CD4-positive, alpha-beta T cell (primary cell): Measurements from ENCODE around the gene TNIP2. TPM values are rescaled to one million over a fixed set of nuclear protein-coding genes. Genes with fewer than 3 reads are reported as not detected.

ENCODE experiments used
- ATAC-seq: fragments of 200-7000 bp; cut with Tn5 transposase; one replicate; pipeline ENCODE4 v1.10.0; 2022; ENCODE audit warnings: mild to moderate bottlenecking; ENCODE audit not compliant: poor library complexity
- CTCF ChIA-PET: fragments of 350-600 bp; sonication (Branson Sonifier 250); formaldehyde crosslinking; loops from one replicate; lab custom pipeline; 2021; ENCODE audit warnings: antibody characterized with exemption, inconsistent platforms; lab: Charles Lee
- POLR2A ChIA-PET: fragments of 350-600 bp; sonication (Branson Sonifier 250); formaldehyde crosslinking; loops from one replicate; lab custom pipeline; 2021; ENCODE audit warnings: antibody characterized with exemption, inconsistent platforms; lab: Charles Lee
- DNase-seq, 14 experiments: peaks; one replicate each; pipeline ENCODE4 v3.0.0-alpha.2; 2013 to 2020; ENCODE audit warnings: mixed read lengths in 2 of 14
- H3K27ac ChIP-seq, 2 donors: one replicate each; pipeline versions ENCODE4 v1.5.1 to v1.7.0; 2013; ENCODE audit warnings: low read length in 2 of 2, low read depth in 1 of 2, mild to moderate bottlenecking in 1 of 2
- H3K27me3 ChIP-seq, 2 experiments: 1 replicate in 1 of 2; 2 replicates in 1 of 2; pipeline versions ENCODE4 v1.6.1 to v1.7.0; 2013; ENCODE audit warnings: low read length in 2 of 2, control low read depth in 1 of 2, mild to moderate bottlenecking in 1 of 2, moderate library complexity in 1 of 2; ENCODE audit not compliant: insufficient read depth in 2 of 2, control insufficient read depth in 1 of 2
- H3K36me3 ChIP-seq: one replicate; pipeline ENCODE4 v1.6.1; 2013; ENCODE audit warnings: low read length, control low read depth; ENCODE audit not compliant: insufficient read depth
- H3K4me1 ChIP-seq: one replicate; pipeline ENCODE4 v1.6.1; 2013; ENCODE audit warnings: low read length, control low read depth; ENCODE audit not compliant: insufficient read depth
- H3K4me3 ChIP-seq: one replicate; pipeline ENCODE4 v1.5.1; 2013; ENCODE audit warnings: mild to moderate bottlenecking, low read length, moderate library complexity
- H3K9me3 ChIP-seq, 2 experiments: 1 replicate in 1 of 2; 2 replicates in 1 of 2; pipeline versions ENCODE4 v1.6.1 to v1.7.0; 2013; ENCODE audit warnings: low read length in 2 of 2, mild to moderate bottlenecking in 2 of 2, control low read depth in 1 of 2, moderate library complexity in 1 of 2; ENCODE audit not compliant: control insufficient read depth in 1 of 2, insufficient read depth in 1 of 2
- H3K27ac Mint-ChIP-seq: one replicate; pipeline ENCODE4 v1.8.0; 2020; ENCODE audit warnings: mixed read lengths
- H3K27me3 Mint-ChIP-seq: one replicate; pipeline ENCODE4 v1.8.0; 2021; ENCODE audit warnings: mixed read lengths
- H3K36me3 Mint-ChIP-seq: one replicate; pipeline ENCODE4 v1.8.0; 2021; ENCODE audit warnings: low read depth, mixed read lengths
- H3K4me1 Mint-ChIP-seq: one replicate; pipeline ENCODE4 v1.8.0; 2021; ENCODE audit warnings: low read depth, mixed read lengths
- H3K4me3 Mint-ChIP-seq: one replicate; pipeline ENCODE4 v1.8.0; 2020; ENCODE audit warnings: mild to moderate bottlenecking, mixed read lengths
- H3K9me3 Mint-ChIP-seq: one replicate; pipeline ENCODE4 v1.8.0; 2020; ENCODE audit warnings: mixed read lengths
- CTCF ChIP-seq: fragments of 200-600 bp; IDR thresholded peaks from one replicate; pipeline ENCODE4 v1.8.0; 2022; ENCODE audit warnings: antibody characterized with exemption, mild to moderate bottlenecking
- intact Hi-C, 2 experiments: fragments of 100-400 bp; cut with DNase I in 1 of 2; cut with micrococcal nuclease in 1 of 2; formaldehyde crosslinking; loops; one replicate each; pipeline versions ENCODE4 v1.15.1 to v1.9.0; 2023 to 2025; cut with DNase I, micrococcal nuclease
- total RNA-seq, 174 experiments: library from RNA in 2 of 174; stranded (reverse) in 2 of 174; gene quantifications; one replicate each; pipeline ENCODE4 v1.2.3 and lab custom pipeline; 2021 to 2026

Gene TNIP2
- total RNA-seq, 2 experiments from 2014 or later: 43.8 to 49.1 TPM

- H3K36me3 ChIP-seq: no peaks in the 10 kb centered on the region
- Mint-ChIP-seq H3K4me1 (peaks cover 44% of the 10 kb centered on the region), H3K27me3 (no peaks in the 10 kb centered on the region), H3K9me3 (no peaks in the 10 kb centered on the region), H3K4me3 (peak within 1 kb of the TSS; percentile 84), H3K27ac (peak within 1 kb of the TSS; percentile 75), H3K36me3 (no peaks in the 10 kb centered on the region)
- peaks cover 83% of the 10 kb centered on the region for H3K4me1 ChIP-seq
- intact Hi-C loops: loop anchor here (5.0 to 10.0 kb wide), 2 partner anchors 36 to 52 kb away; partner anchors contain the start of genes ADD1 (in 1 of the 2) and TNIP2 (in 1 of the 2)
- H3K27ac ChIP-seq: peak within 1 kb of the TSS in 1 of 2 donors; percentile 21
- ATAC-seq: peak; percentile 43
- TF ChIP-seq CTCF: no peak
- no peaks in the 10 kb centered on the region for H3K9me3 ChIP-seq
- ChIA-PET CTCF (no interaction called here), POLR2A (no interaction called here)
- DNase-seq: peak in 12 of 14 experiments; percentile 36 to 81 (median 58)
- peak within 1 kb of the TSS; percentile 65 for H3K4me3 ChIP-seq
- no peaks in the 10 kb centered on the region for H3K27me3 ChIP-seq
Measured at GRCh38 chr4:2792711-2793585, 36.8 kb upstream of the TNIP2 start, which contains the start of gene SH3BP2. SH3BP2 (plus strand) TSS chr4:2793085; CDS start chr4:2820618, 27,533 bp downstream.

GRCh38 chr4:2792396-2792710 lies 36.2 kb upstream of the TNIP2 start:
- ChIA-PET CTCF (no interaction called here), POLR2A (no interaction called here)
- Mint-ChIP-seq H3K4me3 (peak overlapping the region; percentile 34), H3K4me1 (peaks cover 44% of the 10 kb centered on the region), H3K36me3 (no peaks in the 10 kb centered on the region), H3K9me3 (no peaks in the 10 kb centered on the region), H3K27me3 (no peaks in the 10 kb centered on the region), H3K27ac (peak overlapping the region; percentile 75)
- ATAC-seq (no peak), DNase-seq (no peak)
- TF ChIP-seq CTCF: no peak
- H3K36me3 ChIP-seq: no peaks in the 10 kb centered on the region
- peaks cover 83% of the 10 kb centered on the region for H3K4me1 ChIP-seq
- no peak overlapping the region for H3K4me3 ChIP-seq
- no peaks in the 10 kb centered on the region for H3K27me3 ChIP-seq
- H3K9me3 ChIP-seq: no peaks in the 10 kb centered on the region
- H3K27ac ChIP-seq: peak overlapping the region in 1 of 2 donors; percentile 21
- intact Hi-C loops: loop anchor here (5.0 to 10.0 kb wide), 2 partner anchors 35 to 52 kb away; partner anchors contain the start of genes ADD1 (in 1 of the 2) and TNIP2 (in 1 of the 2)

- Histone ChIP-seq H3K9me3 (no peaks in the 10 kb centered on the region), H3K27ac (peak overlapping the region in 1 of 2 donors; percentile 21), H3K4me1 (peaks cover 83% of the 10 kb centered on the region), H3K4me3 (no peak overlapping the region), H3K36me3 (no peaks in the 10 kb centered on the region), H3K27me3 (no peaks in the 10 kb centered on the region)
- H3K4me3 Mint-ChIP-seq: peak overlapping the region; percentile 67
- ATAC-seq (no peak), DNase-seq (peak in 1 of 14 experiments; percentile 35)
- ChIA-PET CTCF (interaction anchor here (0.6 kb wide), 1 partner anchor 180 kb away, joined by 3 read pairs; no protein-coding TSS in a partner anchor), POLR2A (no interaction called here)
- TF ChIP-seq CTCF: no peak
- H3K4me1 Mint-ChIP-seq: peaks cover 50% of the 10 kb centered on the region
- peak overlapping the region; percentile 75 for H3K27ac Mint-ChIP-seq
- intact Hi-C loops: loop anchor here (5.0 to 10.0 kb wide), 2 partner anchors 34 to 53 kb away; partner anchors contain the start of genes ADD1 (in 1 of the 2) and TNIP2 (in 1 of the 2)
- H3K27me3 Mint-ChIP-seq: no peaks in the 10 kb centered on the region
- H3K9me3 Mint-ChIP-seq: no peaks in the 10 kb centered on the region
- no peaks in the 10 kb centered on the region for H3K36me3 Mint-ChIP-seq
Measured at GRCh38 chr4:2791518-2792395, 35.6 kb upstream of the TNIP2 start.
